ENCODE results near the gene ADRB2. TPM values are rescaled to one million over a fixed set of nuclear protein-coding genes. Genes with fewer than 3 reads are reported as not detected.

ADRB2 gene
- total and polyA plus RNA-seq, 2 of the 13 experiments (the other 11 are each of a cell fraction or from before 2014, with no cell fraction given), result not detected

GRCh38 chr5:148817606-148818005, 8.8 kb upstream of the ADRB2 start:
- Histone ChIP-seq H3K27me3 (ENCODE audit: control insufficient read depth in 1 of 2, insufficient read depth in 2 of 2, low read length in 2 of 2) (no peaks in the 10 kb centered on the region; a peak in 1 of 5 replicates), H4K20me1 (ENCODE audit: insufficient read depth, low read length) (no peaks in the 10 kb centered on the region), H3K4me3 (replicated peaks in 1 of 3; ENCODE audit: insufficient read depth in 1 of 3, low read depth in 2 of 3, low read length in 3 of 3) (no peak overlapping the region), H3K79me2 (ENCODE audit: insufficient read depth, low read length) (no peaks in the 10 kb centered on the region), H3K27ac (ENCODE audit: extremely low read length, insufficient read depth, low read length) (no peak overlapping the region), H3K4me2 (ENCODE audit: low read depth, low read length) (no peak overlapping the region), H3K9ac (ENCODE audit: insufficient read depth, low read depth, low read length) (no peak overlapping the region), H3K4me1 (ENCODE audit: insufficient read depth, low read length) (no peaks in the 10 kb centered on the region), H2AFZ (ENCODE audit: low read length) (no peak overlapping the region), H3K36me3 (replicated peaks in 1 of 2; ENCODE audit: control insufficient read depth in 1 of 2, insufficient read depth in 2 of 2, low read length in 2 of 2) (no peaks in the 10 kb centered on the region), H3K9me3 (ENCODE audit: low read length) (no peaks in the 10 kb centered on the region)
- BruUV-seq (replicated peaks), result no TSS peak
- POLR2A ChIA-PET, result no interaction called here
- CTCF ChIA-PET (ENCODE audit: low intra/inter-chr PET ratio, low total read pairs), result no interaction called here
- intact Hi-C loops (cut with micrococcal nuclease; ENCODE audit: unreplicated experiment) (no loop called here), in situ Hi-C loops (cut with HindIII; ENCODE audit: extremely low pct_ligation_motif_present, low pct_unique_long_range_greater_than_20kb) (no loop called here)
- TF ChIP-seq ZBTB4 (CRISPR knock-in tag; IDR thresholded peaks at IDR 0.05; ENCODE audit: borderline replicate concordance), result no peak
- no peak for TF ChIP-seq MLX (CRISPR knock-in tag; IDR thresholded peaks at IDR 0.05)
- no peak for TF ChIP-seq ZNF839 (CRISPR knock-in tag; IDR thresholded peaks at IDR 0.05; ENCODE audit: borderline replicate concordance)
- no peak for DNase-seq (ENCODE audit: low spot score)
- 0% methylated on average over 1 of the region's 1 CpG for WGBS (ENCODE audit: low lambda C conversion rate)
- ATAC-seq, result no peak
- FAIRE-seq, result no peak

All from HepG2 (cell line).